GM13976 (cell line): Measurements from ENCODE around the gene RPL3.

ENCODE experiments used
- DNase-seq: peaks from one replicate; pipeline ENCODE4 v3.0.0; 2012; ENCODE audit warnings: low spot score
- CTCF ChIP-seq: IDR thresholded peaks from 2 replicates; pipeline ENCODE4 v1.5.1; 2012; ENCODE audit warnings: borderline replicate concordance, mild to moderate bottlenecking; ENCODE audit not compliant: insufficient read depth; ENCODE audit errors: extremely low read depth, missing control alignments, control extremely low read depth
- in situ Hi-C: fragments of 300-500 bp; cut with MboI; formaldehyde crosslinking; loops from one replicate; pipeline ENCODE4 v1.12.0; 2022; ENCODE audit warnings: low sequenced_read_pairs, mixed read lengths, inconsistent platforms; ENCODE audit not compliant: unreplicated experiment

Gene RPL3

DNA sequence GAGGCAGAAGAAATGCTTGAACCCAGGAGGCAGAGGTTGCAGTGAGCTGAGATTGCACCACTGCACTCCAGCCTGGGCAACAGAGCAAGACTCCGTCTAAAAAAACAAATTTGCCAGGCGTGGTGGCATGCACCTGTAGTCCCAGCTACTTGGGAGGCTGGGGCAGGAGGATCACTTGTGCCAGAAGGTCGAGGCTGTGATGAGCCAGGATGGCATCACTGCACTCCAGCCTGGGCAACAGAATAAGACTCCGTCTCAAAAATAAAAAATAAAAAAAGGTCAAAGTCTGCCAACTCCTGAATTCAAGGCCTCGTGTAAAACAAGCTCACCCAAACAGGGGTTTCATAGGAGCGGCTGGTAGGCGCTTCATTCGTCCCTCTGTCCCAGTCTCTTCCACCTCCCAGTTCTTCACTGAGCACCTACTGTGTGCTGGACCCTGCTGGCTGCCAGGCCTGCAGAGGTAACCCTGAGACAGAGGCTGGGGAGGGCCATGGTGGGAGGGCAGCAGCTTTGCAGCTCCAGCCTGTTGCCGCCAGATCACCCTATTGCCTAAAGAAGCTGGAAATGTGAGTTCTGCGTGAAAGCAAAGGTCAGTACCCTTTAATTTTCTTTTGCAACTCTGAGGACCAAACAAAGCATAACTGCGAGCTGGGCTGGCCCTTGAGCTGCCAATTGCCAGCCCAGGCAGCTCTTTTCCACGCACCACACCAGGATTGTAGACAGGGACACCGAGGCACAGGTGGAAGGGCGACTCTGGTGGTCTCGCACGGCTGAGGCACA, 15.3 kb downstream of the RPL3 start:
- no peak for TF ChIP-seq CTCF
- DNase-seq: no peak
- in situ Hi-C loops: loop anchor here (25.0 kb wide), 1 partner anchor 292 kb away; the partner anchor contains the start of genes APOBEC3C and APOBEC3D

- in situ Hi-C loops: loop anchor here (25.0 kb wide), 1 partner anchor 291 kb away; the partner anchor contains the start of genes APOBEC3C and APOBEC3D
- no peak for TF ChIP-seq CTCF
- no peak for DNase-seq
Measured at GRCh38 chr22:39303358-39303757, 16.1 kb downstream of the RPL3 start.

GRCh38 chr22:39302431-39302960, 16.9 kb downstream of the RPL3 start:
- DNase-seq: no peak
- no peak for TF ChIP-seq CTCF
- in situ Hi-C loops: loop anchor here (25.0 kb wide), 1 partner anchor 290 kb away; the partner anchor contains the start of genes APOBEC3C and APOBEC3D

- in situ Hi-C loops: loop anchor here (25.0 kb wide), 1 partner anchor 290 kb away; the partner anchor contains the start of genes APOBEC3C and APOBEC3D
- TF ChIP-seq CTCF: no peak
- no peak for DNase-seq
Measured at GRCh38 chr22:39301926-39302325, 17.5 kb downstream of the RPL3 start.

- DNase-seq: no peak
- TF ChIP-seq CTCF: no peak
- in situ Hi-C loops: loop anchor here (25.0 kb wide), 1 partner anchor 289 kb away; the partner anchor contains the start of genes APOBEC3C and APOBEC3D
Measured at GRCh38 chr22:39301108-39301507, 18.3 kb downstream of the RPL3 start.

DNA sequence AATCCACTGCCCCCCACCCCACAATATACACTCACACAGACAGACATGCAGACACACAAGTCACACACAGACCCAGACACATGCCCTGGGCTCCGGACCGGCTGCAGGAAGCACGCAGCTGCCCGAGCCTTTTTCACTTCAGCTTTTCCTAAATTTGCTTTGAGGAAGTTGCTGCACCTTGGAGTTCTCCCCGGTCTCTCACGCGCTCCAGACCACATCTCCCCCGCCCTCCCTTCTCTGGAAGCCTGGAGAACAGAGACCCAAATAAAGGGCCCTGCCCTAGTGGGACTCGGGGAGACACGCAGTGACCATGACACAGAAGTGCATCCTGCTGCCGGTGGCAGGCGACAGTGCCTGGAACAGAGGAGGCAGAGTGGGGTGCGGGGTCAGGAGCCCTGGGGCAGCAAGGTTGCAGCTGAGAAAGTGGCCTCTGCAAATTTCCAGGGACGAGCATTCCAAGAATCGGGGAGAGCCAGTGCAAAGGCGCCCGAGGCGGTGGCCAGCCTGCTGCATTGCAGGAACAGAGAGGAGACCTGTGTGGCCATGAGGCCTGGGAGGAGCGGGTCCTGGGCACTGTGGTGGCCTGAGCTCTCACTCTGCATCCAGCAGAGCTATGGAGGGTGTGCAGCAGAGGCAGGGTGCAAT, 19.1 kb downstream of the RPL3 start:
- TF ChIP-seq CTCF: no peak
- peak; percentile 47 for DNase-seq
- in situ Hi-C loops: loop anchor here (25.0 kb wide), 1 partner anchor 288 kb away; the partner anchor contains the start of genes APOBEC3C and APOBEC3D
